H9 (cell line): ENCODE results near the gene PLXNA2. TPM values are rescaled to one million over a fixed set of nuclear protein-coding genes. Genes with fewer than 3 reads are reported as not detected.

Experiments
- DNase-seq: peaks from one replicate; pipeline ENCODE4 v3.0.0-alpha.2; 2017
- H2AFZ ChIP-seq: one replicate; pipeline ENCODE4 v1.6.1; 2013; ENCODE audit warnings: mild to moderate bottlenecking, low read length, control low read depth, moderate library complexity
- H2AK5ac ChIP-seq: 2 replicates; pipeline ENCODE4 v1.6.1; 2013; ENCODE audit warnings: low read length, control low read depth, mixed read lengths; ENCODE audit not compliant: insufficient read length
- H2BK120ac ChIP-seq: one replicate; pipeline ENCODE4 v1.6.1; 2013; ENCODE audit warnings: low read depth, mild to moderate bottlenecking, low read length, control low read depth, inconsistent platforms; ENCODE audit not compliant: poor library complexity, severe bottlenecking
- H2BK12ac ChIP-seq: 2 replicates; pipeline ENCODE4 v1.6.1; 2013; ENCODE audit warnings: low read length, control low read depth, mixed read lengths, low read depth; ENCODE audit not compliant: insufficient read length
- H2BK15ac ChIP-seq: 2 replicates; pipeline ENCODE4 v1.6.1; 2013; ENCODE audit warnings: low read depth, low read length, control low read depth
- H2BK20ac ChIP-seq: one replicate; pipeline ENCODE4 v1.6.1; 2013; ENCODE audit warnings: low read depth, mild to moderate bottlenecking, low read length, control low read depth, inconsistent platforms; ENCODE audit not compliant: poor library complexity, severe bottlenecking
- H2BK5ac ChIP-seq: 2 replicates; pipeline ENCODE4 v1.6.1; 2013; ENCODE audit warnings: low read length, control low read depth, mixed read lengths; ENCODE audit not compliant: insufficient read length
- H3K14ac ChIP-seq: 2 replicates; pipeline ENCODE4 v1.6.1; 2013; ENCODE audit warnings: low read length, control low read depth; ENCODE audit not compliant: insufficient read depth
- H3K18ac ChIP-seq: 2 replicates; pipeline ENCODE4 v1.6.1; 2013; ENCODE audit warnings: low read depth, mild to moderate bottlenecking, mixed read lengths, low read length, control low read depth; ENCODE audit not compliant: insufficient read length
- H3K23ac ChIP-seq: 2 replicates; pipeline ENCODE4 v1.6.1; 2013; ENCODE audit warnings: low read length, control low read depth, mixed read lengths, low read depth; ENCODE audit not compliant: insufficient read length
- H3K23me2 ChIP-seq: 2 replicates; pipeline ENCODE4 v1.6.1; 2013; ENCODE audit warnings: low read depth, mild to moderate bottlenecking, mixed read lengths, low read length, control low read depth; ENCODE audit not compliant: insufficient read length, poor library complexity, severe bottlenecking
- H3K27ac ChIP-seq: 2 replicates; pipeline ENCODE4 v1.5.1; 2013; ENCODE audit warnings: low read length, control low read depth, mixed read lengths, low read depth; ENCODE audit not compliant: insufficient read length
- H3K27me3 ChIP-seq: 2 replicates; pipeline ENCODE4 v1.6.1; 2013; ENCODE audit warnings: low read length, control low read depth, inconsistent platforms; ENCODE audit not compliant: insufficient read depth
- H3K4ac ChIP-seq: 2 replicates; pipeline ENCODE4 v1.6.1; 2013; ENCODE audit warnings: low read depth, mild to moderate bottlenecking, control low read depth, inconsistent platforms, low read length, moderate library complexity
- H3K4me1 ChIP-seq: 2 replicates; pipeline ENCODE4 v1.6.1; 2013; ENCODE audit warnings: low read length, control low read depth, inconsistent platforms; ENCODE audit not compliant: insufficient read depth
- H3K4me2 ChIP-seq: 2 replicates; pipeline ENCODE4 v1.6.1; 2013; ENCODE audit warnings: low read length, control low read depth, mixed read lengths; ENCODE audit not compliant: insufficient read length, insufficient read depth
- H3K56ac ChIP-seq: 2 replicates; pipeline ENCODE4 v1.6.1; 2013; ENCODE audit warnings: low read depth, mild to moderate bottlenecking, mixed read lengths, low read length, control low read depth; ENCODE audit not compliant: insufficient read length
- H3K79me1 ChIP-seq: 2 replicates; pipeline ENCODE4 v1.6.1; 2013; ENCODE audit warnings: low read depth, mild to moderate bottlenecking, moderate library complexity, low read length, control low read depth, inconsistent platforms; ENCODE audit not compliant: insufficient read depth, poor library complexity, severe bottlenecking
- H3K79me2 ChIP-seq: 2 replicates; pipeline ENCODE4 v1.6.1; 2013; ENCODE audit warnings: low read length, control low read depth, inconsistent platforms; ENCODE audit not compliant: insufficient read depth
- H3K9ac ChIP-seq: 2 replicates; pipeline ENCODE4 v1.6.1; 2013; ENCODE audit warnings: low read length, control low read depth, mixed read lengths; ENCODE audit not compliant: insufficient read length; ENCODE audit errors: extremely low read depth
- H3K9me3 ChIP-seq: one replicate; pipeline ENCODE4 v1.6.1; 2013; ENCODE audit warnings: low read depth, low read length, inconsistent platforms; ENCODE audit not compliant: control insufficient read depth
- H3T11ph ChIP-seq: one replicate; pipeline ENCODE4 v1.6.1; 2013; ENCODE audit warnings: mild to moderate bottlenecking, low read length, control low read depth, inconsistent platforms
- H4K20me1 ChIP-seq: one replicate; pipeline ENCODE4 v1.6.1; 2013; ENCODE audit not compliant: control insufficient read depth, insufficient read length, insufficient read depth
- H4K5ac ChIP-seq: 2 replicates; pipeline ENCODE4 v1.6.1; 2013; ENCODE audit warnings: low read depth, mild to moderate bottlenecking, mixed read lengths, low read length, control low read depth; ENCODE audit not compliant: insufficient read length
- H4K8ac ChIP-seq: replicated peaks from 2 replicates; pipeline ENCODE4 v1.6.1; 2013; ENCODE audit warnings: low read length, control low read depth, mixed read lengths, low read depth; ENCODE audit not compliant: insufficient read length
- H4K91ac ChIP-seq: 2 replicates; pipeline ENCODE4 v1.6.1; 2013; ENCODE audit warnings: low read depth, mild to moderate bottlenecking, moderate library complexity, mixed read lengths, low read length, control low read depth; ENCODE audit not compliant: insufficient read length
- H3K27ac Mint-ChIP-seq, 3 experiments: 2 replicates in 2 of 3; 3 replicates in 1 of 3; pipeline ENCODE4 v1.8.0; 2020 to 2021; ENCODE audit warnings: mixed read lengths in 3 of 3, mild to moderate bottlenecking in 1 of 3, moderate library complexity in 1 of 3
- H3K27me3 Mint-ChIP-seq: 2 replicates; pipeline ENCODE4 v1.8.0; 2021; ENCODE audit warnings: low read depth, mild to moderate bottlenecking, moderate library complexity, mixed read lengths
- H3K36me3 Mint-ChIP-seq, 3 experiments: 2 replicates in 2 of 3; 3 replicates in 1 of 3; pipeline ENCODE4 v1.8.0; 2020 to 2021; ENCODE audit warnings: low read depth in 3 of 3, mixed read lengths in 3 of 3; ENCODE audit not compliant: insufficient read depth in 1 of 3
- H3K4me1 Mint-ChIP-seq, 2 experiments: 2 replicates each; pipeline ENCODE4 v1.8.0; 2020; ENCODE audit warnings: mixed read lengths in 2 of 2
- H3K4me3 Mint-ChIP-seq, 2 experiments: 2 replicates in 1 of 2; 3 replicates in 1 of 2; pipeline ENCODE4 v1.8.0; 2020 to 2021; ENCODE audit warnings: mild to moderate bottlenecking in 2 of 2, mixed read lengths in 2 of 2, moderate library complexity in 1 of 2
- H3K9me3 Mint-ChIP-seq, 2 experiments: 2 replicates in 1 of 2; 3 replicates in 1 of 2; pipeline ENCODE4 v1.8.0; 2020; ENCODE audit warnings: mild to moderate bottlenecking in 2 of 2, mixed read lengths in 2 of 2, moderate library complexity in 1 of 2
- CTCF ChIP-seq: fragments of 200-600 bp; sonication (generic); conservative IDR thresholded peaks from 3 replicates; pipeline ENCODE4 v1.8.0; 2021; ENCODE audit warnings: antibody characterized with exemption, mild to moderate bottlenecking
- WGBS: extraction: QIAGEN DNeasy Blood & Tissue Kit; methylation state at CpG from one replicate; pipeline ENCODE4 v1.1.7; 2013; ENCODE audit warnings: missing lambda C conversion rate, low lambda C conversion rate, mixed read lengths; ENCODE audit not compliant: insufficient read length; ENCODE audit errors: extremely low coverage; 5-methylcytosine and 5-hydroxymethylcytosine counted together
- total RNA-seq: library from RNA; stranded (reverse); gene quantifications from 2 replicates; pipeline ENCODE4 v1.2.1, GENCODE V29; 2021

PLXNA2 gene
- total RNA-seq, 1 experiment from 2014 or later, result 0.57 TPM

- Histone ChIP-seq H3K79me2 (no peaks in the 10 kb centered on the region), H2BK5ac (no peak overlapping the region), H2BK15ac (no peak overlapping the region), H2BK120ac (no peak overlapping the region), H3K79me1 (no peaks in the 10 kb centered on the region), H2BK20ac (no peak overlapping the region), H3K27me3 (no peaks in the 10 kb centered on the region), H3T11ph (no peak overlapping the region), H3K14ac (no peak overlapping the region), H3K27ac (no peak overlapping the region), H4K20me1 (no peaks in the 10 kb centered on the region), H3K18ac (no peak overlapping the region), H4K8ac (no peak overlapping the region), H4K91ac (no peak overlapping the region), H3K4me1 (no peaks in the 10 kb centered on the region), H4K5ac (no peak overlapping the region), H3K9ac (no peak overlapping the region), H2BK12ac (no peak overlapping the region), H2AK5ac (no peak overlapping the region), H3K9me3 (no peaks in the 10 kb centered on the region), H3K23me2 (no peaks in the 10 kb centered on the region), H3K4me2 (no peak overlapping the region), H3K56ac (no peak overlapping the region), H2AFZ (no peak overlapping the region), H3K4ac (no peak overlapping the region), H3K23ac (no peak overlapping the region)
- Mint-ChIP-seq H3K36me3 (no peaks in the 10 kb centered on the region), H3K27ac (no peak overlapping the region), H3K4me1 (peaks cover 25 to 56% of the 10 kb centered on the region in 2 experiments), H3K9me3 (no peaks in the 10 kb centered on the region), H3K4me3 (no peak overlapping the region), H3K27me3 (peaks cover 3% of the 10 kb centered on the region)
- DNase-seq, result no peak
- TF ChIP-seq CTCF, result no peak
- WGBS, result no CpG with 5 or more reads among the region's 11 CpGs
Observed at GRCh38 chr1:208055535-208055934, 188.6 kb downstream of the PLXNA2 start.
